Measurements from ENCODE around the gene MLYCD. TPM values are rescaled to one million over a fixed set of nuclear protein-coding genes. Genes with fewer than 3 reads are reported as not detected.

MLYCD gene
- total and polyA plus RNA-seq, 4 donors = 1.6 to 9.2 (median 6.8) TPM

DNA sequence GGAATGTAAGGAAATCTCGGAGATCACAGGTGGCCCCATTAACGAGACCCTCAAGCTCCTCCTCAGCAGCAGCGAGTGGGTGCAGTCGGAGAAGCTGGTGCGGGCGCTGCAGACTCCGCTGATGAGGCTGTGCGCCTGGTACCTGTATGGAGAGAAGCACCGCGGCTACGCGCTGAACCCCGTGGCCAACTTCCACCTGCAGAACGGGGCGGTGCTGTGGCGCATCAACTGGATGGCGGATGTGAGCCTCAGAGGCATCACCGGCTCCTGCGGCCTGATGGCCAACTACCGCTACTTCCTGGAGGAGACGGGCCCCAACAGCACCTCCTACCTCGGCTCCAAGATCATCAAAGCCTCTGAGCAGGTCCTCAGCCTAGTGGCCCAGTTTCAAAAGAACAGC, 16.2 kb downstream of the MLYCD start:
- no peaks in the 10 kb centered on the region for H3K27me3 ChIP-seq (ENCODE audit: control insufficient read depth in 1 of 2, insufficient read depth in 2 of 2, low read length in 1 of 2)
- no peaks in the 10 kb centered on the region for H3K4me1 ChIP-seq (ENCODE audit: control insufficient read depth in 1 of 2, insufficient read depth in 2 of 2, low read length in 2 of 2)
- WGBS, 2 donors = 94% methylated on average over 22 of the region's 22 CpGs
- peak in 1 of 2 donors; percentile 71 for DNase-seq
- H3K27ac ChIP-seq (ENCODE audit: low read depth in 1 of 2, low read length in 2 of 2) = no peak overlapping the region
- no peaks in the 10 kb centered on the region for H3K9me3 ChIP-seq (ENCODE audit: control insufficient read depth, low read length)
- intact Hi-C loops (cut with DNase I) = no loop called here
- peak; percentile 30 for ATAC-seq (ENCODE audit: low FRiP score)
- H3K4me3 ChIP-seq (ENCODE audit: low read length in 2 of 2) = no peak overlapping the region
- peaks cover 0 to 26% of the 10 kb centered on the region in 2 donors for H3K36me3 ChIP-seq (ENCODE audit: control insufficient read depth in 1 of 2, insufficient read depth in 2 of 2, low read length in 1 of 2)

DNA sequence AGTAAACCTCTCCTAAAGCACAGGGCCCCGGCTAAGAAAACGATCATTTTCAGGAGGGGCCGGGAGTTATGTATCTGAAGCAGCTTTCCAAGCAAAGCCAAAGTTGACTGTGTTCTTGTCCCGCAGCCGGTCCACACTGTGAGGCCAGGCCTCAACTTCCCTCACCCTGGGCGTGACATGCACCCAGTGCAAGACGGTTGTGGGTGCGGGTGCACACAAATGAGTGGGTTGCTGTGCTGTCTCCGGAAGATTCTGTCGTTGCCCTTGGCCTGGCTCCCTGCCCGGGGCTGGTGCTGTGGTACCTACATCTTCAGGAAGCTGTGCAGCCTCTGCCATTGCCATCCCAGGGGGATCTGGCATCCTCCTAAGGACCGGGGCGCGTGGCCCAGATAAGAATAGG, 16.6 kb downstream of the MLYCD start:
- intact Hi-C loops (cut with DNase I) = no loop called here
- Histone ChIP-seq H3K27me3 (ENCODE audit: control insufficient read depth in 1 of 2, insufficient read depth in 2 of 2, low read length in 1 of 2) (no peaks in the 10 kb centered on the region), H3K27ac (ENCODE audit: low read depth in 1 of 2, low read length in 2 of 2) (no peak overlapping the region), H3K4me1 (ENCODE audit: control insufficient read depth in 1 of 2, insufficient read depth in 2 of 2, low read length in 2 of 2) (no peaks in the 10 kb centered on the region), H3K9me3 (ENCODE audit: control insufficient read depth, low read length) (no peaks in the 10 kb centered on the region), H3K36me3 (ENCODE audit: control insufficient read depth in 1 of 2, insufficient read depth in 2 of 2, low read length in 1 of 2) (peaks cover 0 to 26% of the 10 kb centered on the region in 2 donors), H3K4me3 (ENCODE audit: low read length in 2 of 2) (no peak overlapping the region)
- no peak for ATAC-seq (ENCODE audit: low FRiP score)
- WGBS, 2 donors = 93% methylated on average over 14 of the region's 14 CpGs
- DNase-seq = peak in 1 of 2 donors; percentile 67

GRCh38 chr16:83917152-83918120, 18.5 kb downstream of the MLYCD start:
- Histone ChIP-seq H3K27ac (ENCODE audit: low read depth in 1 of 2, low read length in 2 of 2) (no peak overlapping the region), H3K4me1 (ENCODE audit: control insufficient read depth in 1 of 2, insufficient read depth in 2 of 2, low read length in 2 of 2) (no peaks in the 10 kb centered on the region), H3K9me3 (ENCODE audit: control insufficient read depth, low read length) (no peaks in the 10 kb centered on the region), H3K36me3 (ENCODE audit: control insufficient read depth in 1 of 2, insufficient read depth in 2 of 2, low read length in 1 of 2) (peaks cover 0 to 19% of the 10 kb centered on the region in 2 donors), H3K27me3 (ENCODE audit: control insufficient read depth in 1 of 2, insufficient read depth in 2 of 2, low read length in 1 of 2) (no peaks in the 10 kb centered on the region), H3K4me3 (ENCODE audit: low read length in 2 of 2) (no peak overlapping the region)
- ATAC-seq (ENCODE audit: low FRiP score) (no peak), DNase-seq (peak in 1 of 2 donors; percentile 73)
- intact Hi-C loops (cut with DNase I) = no loop called here
- WGBS, 2 donors = 96 to 97% methylated on average over 51 of the region's 51 CpGs

GRCh38 chr16:83920894-83921491, 22.1 kb downstream of the MLYCD start:
- Histone ChIP-seq H3K27me3 (ENCODE audit: control insufficient read depth in 1 of 2, insufficient read depth in 2 of 2, low read length in 1 of 2) (no peaks in the 10 kb centered on the region), H3K4me1 (ENCODE audit: control insufficient read depth in 1 of 2, insufficient read depth in 2 of 2, low read length in 2 of 2) (no peaks in the 10 kb centered on the region), H3K9me3 (ENCODE audit: control insufficient read depth, low read length) (no peaks in the 10 kb centered on the region), H3K27ac (ENCODE audit: low read depth in 1 of 2, low read length in 2 of 2) (no peak overlapping the region), H3K4me3 (ENCODE audit: low read length in 2 of 2) (no peak overlapping the region), H3K36me3 (ENCODE audit: control insufficient read depth in 1 of 2, insufficient read depth in 2 of 2, low read length in 1 of 2) (peaks cover 0 to 17% of the 10 kb centered on the region in 2 donors)
- DNase-seq (no peak), ATAC-seq (ENCODE audit: low FRiP score) (no peak)
- intact Hi-C loops (cut with DNase I) = no loop called here
- 92 to 98% methylated on average over 2 of the region's 2 CpGs for WGBS, 2 donors

- Histone ChIP-seq H3K27me3 (ENCODE audit: control insufficient read depth in 1 of 2, insufficient read depth in 2 of 2, low read length in 1 of 2) (no peaks in the 10 kb centered on the region), H3K4me3 (ENCODE audit: low read length in 2 of 2) (no peak overlapping the region), H3K27ac (ENCODE audit: low read depth in 1 of 2, low read length in 2 of 2) (no peak overlapping the region), H3K9me3 (ENCODE audit: control insufficient read depth, low read length) (no peaks in the 10 kb centered on the region), H3K36me3 (ENCODE audit: control insufficient read depth in 1 of 2, insufficient read depth in 2 of 2, low read length in 1 of 2) (peaks cover 0 to 10% of the 10 kb centered on the region in 2 donors), H3K4me1 (ENCODE audit: control insufficient read depth in 1 of 2, insufficient read depth in 2 of 2, low read length in 2 of 2) (no peaks in the 10 kb centered on the region)
- DNase-seq (no peak), ATAC-seq (ENCODE audit: low FRiP score) (no peak)
- 84% methylated on average over 31 of the region's 31 CpGs for WGBS, 2 donors
- intact Hi-C loops (cut with DNase I) = no loop called here
Observed at GRCh38 chr16:83923581-83924365, 24.9 kb downstream of the MLYCD start.

- Histone ChIP-seq H3K36me3 (ENCODE audit: control insufficient read depth in 1 of 2, insufficient read depth in 2 of 2, low read length in 1 of 2) (peaks cover 0 to 2% of the 10 kb centered on the region in 2 donors), H3K4me1 (ENCODE audit: control insufficient read depth in 1 of 2, insufficient read depth in 2 of 2, low read length in 2 of 2) (no peaks in the 10 kb centered on the region), H3K27me3 (ENCODE audit: control insufficient read depth in 1 of 2, insufficient read depth in 2 of 2, low read length in 1 of 2) (no peaks in the 10 kb centered on the region), H3K27ac (ENCODE audit: low read depth in 1 of 2, low read length in 2 of 2) (no peak overlapping the region), H3K9me3 (ENCODE audit: control insufficient read depth, low read length) (no peaks in the 10 kb centered on the region), H3K4me3 (ENCODE audit: low read length in 2 of 2) (no peak overlapping the region)
- intact Hi-C loops (cut with DNase I) = no loop called here
- no peak for DNase-seq
- 71 to 76% methylated on average over 13 of the region's 13 CpGs for WGBS, 2 donors
- no peak for ATAC-seq (ENCODE audit: low FRiP score)
Observed at GRCh38 chr16:83924686-83925085, 25.8 kb downstream of the MLYCD start.

- Histone ChIP-seq H3K4me1 (ENCODE audit: control insufficient read depth in 1 of 2, insufficient read depth in 2 of 2, low read length in 2 of 2) (no peaks in the 10 kb centered on the region), H3K27me3 (ENCODE audit: control insufficient read depth in 1 of 2, insufficient read depth in 2 of 2, low read length in 1 of 2) (no peaks in the 10 kb centered on the region), H3K9me3 (ENCODE audit: control insufficient read depth, low read length) (no peaks in the 10 kb centered on the region), H3K4me3 (ENCODE audit: low read length in 2 of 2) (no peak overlapping the region), H3K36me3 (ENCODE audit: control insufficient read depth in 1 of 2, insufficient read depth in 2 of 2, low read length in 1 of 2) (no peaks in the 10 kb centered on the region), H3K27ac (ENCODE audit: low read depth in 1 of 2, low read length in 2 of 2) (no peak overlapping the region)
- 82 to 87% methylated on average over 12 of the region's 12 CpGs for WGBS, 2 donors
- DNase-seq (no peak), ATAC-seq (ENCODE audit: low FRiP score) (no peak)
- intact Hi-C loops (cut with DNase I) = no loop called here
Observed at GRCh38 chr16:83925095-83925905, 26.4 kb downstream of the MLYCD start.
